NOMO-1 treated with DMSO at 0.1 percent for 48 hours (cell line): ENCODE results near the gene FLT4.
"Not testable (repeated sequence)": the region's sequence is repeated elsewhere in the genome, so short reads cannot be mapped to it uniquely, and the experiment has no call there.

Source experiments
- DNase-seq: peaks from one replicate; lab custom pipeline; 2025; ENCODE audit not compliant: unreplicated experiment; lab: John Stamatoyannopoulos, UW

Gene FLT4

GRCh38 chr5:180670586-180671359 is 21.4 kb upstream of the FLT4 start:
- DNase-seq: peak; percentile 53

- DNase-seq: no peak
These were observed 20.8 kb upstream of the FLT4 start for GRCh38 chr5:180670157-180670556.

GRCh38 chr5:180669661-180670060 is 20.3 kb upstream of the FLT4 start:
- DNase-seq: no peak

- no peak for DNase-seq
These were observed 19.6 kb upstream of the FLT4 start for GRCh38 chr5:180668835-180669596.

- no peak for DNase-seq
These were observed 17.4 kb upstream of the FLT4 start for GRCh38 chr5:180666812-180667211.

GRCh38 chr5:180665682-180666404 is 16.4 kb upstream of the FLT4 start:
- no peak for DNase-seq

GRCh38 chr5:180658774-180659564 is 9.6 kb upstream of the FLT4 start:
- DNase-seq: no peak

GRCh38 chr5:180655243-180655642 is 5.8 kb upstream of the FLT4 start:
- DNase-seq: not testable (repeated sequence)

GRCh38 chr5:180652771-180653170 is 3.4 kb upstream of the FLT4 start:
- DNase-seq: no peak

- DNase-seq: no peak
These were observed 2.9 kb upstream of the FLT4 start for GRCh38 chr5:180652346-180652745.

- DNase-seq: no peak
These were observed 623 bp downstream of the FLT4 start for GRCh38 chr5:180648658-180649296.

GRCh38 chr5:180647941-180648500 is 1.4 kb downstream of the FLT4 start:
- DNase-seq: no peak

GRCh38 chr5:180647465-180647864 is 1.9 kb downstream of the FLT4 start:
- DNase-seq: no peak

GRCh38 chr5:180646963-180647305 is 2.5 kb downstream of the FLT4 start:
- no peak for DNase-seq

- no peak for DNase-seq
These were observed 3.0 kb downstream of the FLT4 start for GRCh38 chr5:180646289-180646962.

GRCh38 chr5:180645274-180646204 is 3.9 kb downstream of the FLT4 start:
- DNase-seq: no peak

GRCh38 chr5:180644825-180645273 is 4.6 kb downstream of the FLT4 start:
- no peak for DNase-seq

- DNase-seq: no peak
These were observed 5.1 kb downstream of the FLT4 start for GRCh38 chr5:180644129-180644824.
